Subcutaneous abdominal adipose tissue (tissue), 5 donors: ENCODE data around the gene RAMP3.
"Not testable (repeated sequence)": the region's sequence is repeated elsewhere in the genome, so short reads cannot be mapped to it uniquely, and the experiment has no call there.

ENCODE experiments used
- H3K27ac ChIP-seq: one replicate; pipeline ENCODE4 v1.7.0; 2013; ENCODE audit warnings: low read depth, mild to moderate bottlenecking, inconsistent platforms, low read length, moderate library complexity
- H3K27me3 ChIP-seq, 5 donors: one replicate each; pipeline ENCODE4 v1.7.0; 2013; ENCODE audit warnings: low read length in 5 of 5, inconsistent platforms in 1 of 5; ENCODE audit not compliant: control insufficient read depth in 5 of 5, insufficient read depth in 4 of 5
- H3K36me3 ChIP-seq, 5 donors: one replicate each; pipeline ENCODE4 v1.7.0; 2013; ENCODE audit warnings: low read length in 5 of 5; ENCODE audit not compliant: control insufficient read depth in 5 of 5, insufficient read depth in 5 of 5
- H3K4me1 ChIP-seq, 5 donors: one replicate each; pipeline ENCODE4 v1.7.0; 2013; ENCODE audit warnings: low read length in 5 of 5, mild to moderate bottlenecking in 3 of 5, moderate library complexity in 1 of 5; ENCODE audit not compliant: control insufficient read depth in 5 of 5, insufficient read depth in 5 of 5
- H3K4me3 ChIP-seq, 5 donors: one replicate each; pipeline ENCODE4 v1.7.0; 2013; ENCODE audit warnings: low read length in 5 of 5, low read depth in 1 of 5
- H3K9ac ChIP-seq, 5 donors: one replicate each; pipeline ENCODE4 v1.7.0; 2013; ENCODE audit warnings: low read length in 5 of 5, mild to moderate bottlenecking in 4 of 5, moderate library complexity in 3 of 5
- H3K9me3 ChIP-seq, 5 donors: one replicate each; pipeline ENCODE4 v1.7.0; 2013; ENCODE audit warnings: low read length in 5 of 5; ENCODE audit not compliant: control insufficient read depth in 5 of 5
- donor health status: healthy.
- donor health status: healthy.
- donor health status: healthy.
- donor health status: healthy.
- donor health status: healthy.

The RAMP3 gene

GRCh38 chr7:45157653-45158401 is at the start of gene RAMP3:
RAMP3 (plus strand) TSS chr7:45157791; CDS start chr7:45157829, 38 bp downstream.
- H3K36me3 ChIP-seq, result peaks cover 0 to 4% (median 0%) of the 10 kb centered on the region in 5 donors
- H3K9ac ChIP-seq, result peak within 1 kb of the TSS in 3 of 5 donors; percentile 35 to 63 (median 63)
- H3K27me3 ChIP-seq, result peaks cover 6 to 21% (median 6%) of the 10 kb centered on the region in 5 donors
- H3K9me3 ChIP-seq, result no peaks in the 10 kb centered on the region
- H3K4me3 ChIP-seq, result peak within 1 kb of the TSS in 4 of 5 donors; percentile 48 to 69 (median 58)
- peak within 1 kb of the TSS; percentile 10 for H3K27ac ChIP-seq
- peaks cover 0 to 43% (median 4%) of the 10 kb centered on the region in 5 donors for H3K4me1 ChIP-seq

- Histone ChIP-seq H3K9me3 (no peaks in the 10 kb centered on the region), H3K4me1 (peaks cover 0 to 38% (median 28%) of the 10 kb centered on the region in 5 donors), H3K36me3 (peaks cover 0 to 54% (median 52%) of the 10 kb centered on the region in 5 donors), H3K27me3 (no peaks in the 10 kb centered on the region), H3K9ac (peak overlapping the region in 4 of 5 donors; percentile 3 to 19 (median 10)), H3K27ac (no peak overlapping the region), H3K4me3 (no peak overlapping the region)
Observed at GRCh38 chr7:45108863-45109262, 48.7 kb upstream of the RAMP3 start.

- Histone ChIP-seq H3K9ac (peak within 1 kb of the TSS; percentile 69 to 94 (median 88)), H3K4me3 (peak within 1 kb of the TSS; percentile 95 to 99 (median 97)), H3K4me1 (peaks cover 0 to 38% (median 28%) of the 10 kb centered on the region in 5 donors), H3K36me3 (peaks cover 0 to 28% (median 25%) of the 10 kb centered on the region in 5 donors), H3K9me3 (no peaks in the 10 kb centered on the region), H3K27ac (peak within 1 kb of the TSS; percentile 92), H3K27me3 (no peaks in the 10 kb centered on the region)
Observed at GRCh38 chr7:45111298-45112223, 46.0 kb upstream of the RAMP3 start, which contains the start of gene TBRG4. TBRG4 (minus strand) TSS chr7:45111697; CDS start chr7:45109237, 2,460 bp downstream.

GRCh38 chr7:45112648-45113047 is 44.9 kb upstream of the RAMP3 start:
- Histone ChIP-seq H3K4me1 (peaks cover 0 to 29% (median 21%) of the 10 kb centered on the region in 5 donors), H3K9ac (no peak overlapping the region), H3K27ac (no peak overlapping the region), H3K27me3 (peaks cover 0 to 5% (median 0%) of the 10 kb centered on the region in 5 donors), H3K36me3 (peaks cover 0 to 17% (median 15%) of the 10 kb centered on the region in 5 donors), H3K4me3 (no peak overlapping the region), H3K9me3 (no peaks in the 10 kb centered on the region)

GRCh38 chr7:45114257-45114656 is 43.3 kb upstream of the RAMP3 start:
- not testable (repeated sequence) for H3K27me3 ChIP-seq, H3K27ac ChIP-seq, H3K9ac ChIP-seq, H3K36me3 ChIP-seq, H3K9me3 ChIP-seq, H3K4me3 ChIP-seq
- peaks cover 0 to 20% (median 12%) of the 10 kb centered on the region in 5 donors for H3K4me1 ChIP-seq

- Histone ChIP-seq H3K4me3 (no peak overlapping the region), H3K9ac (no peak overlapping the region), H3K4me1 (peaks cover 0 to 20% (median 12%) of the 10 kb centered on the region in 5 donors), H3K27me3 (peaks cover 0 to 5% (median 0%) of the 10 kb centered on the region in 5 donors), H3K36me3 (no peaks in the 10 kb centered on the region), H3K9me3 (no peaks in the 10 kb centered on the region), H3K27ac (no peak overlapping the region)
Observed at GRCh38 chr7:45114926-45115325, 42.7 kb upstream of the RAMP3 start.

- Histone ChIP-seq H3K4me3 (no peak overlapping the region), H3K9ac (no peak overlapping the region), H3K36me3 (no peaks in the 10 kb centered on the region), H3K9me3 (no peaks in the 10 kb centered on the region), H3K27me3 (peaks cover 0 to 5% (median 0%) of the 10 kb centered on the region in 5 donors), H3K4me1 (peaks cover 0 to 9% (median 5%) of the 10 kb centered on the region in 5 donors), H3K27ac (no peak overlapping the region)
Observed at GRCh38 chr7:45116048-45116447, 41.5 kb upstream of the RAMP3 start.

GRCh38 chr7:45117582-45117981 is 40.0 kb upstream of the RAMP3 start:
- peaks cover 0 to under 1% (median 0%) of the 10 kb centered on the region in 5 donors for H3K4me1 ChIP-seq
- no peak overlapping the region for H3K9ac ChIP-seq
- H3K4me3 ChIP-seq, result no peak overlapping the region
- peaks cover 0 to 5% (median 0%) of the 10 kb centered on the region in 5 donors for H3K27me3 ChIP-seq
- H3K9me3 ChIP-seq, result no peaks in the 10 kb centered on the region
- no peak overlapping the region for H3K27ac ChIP-seq
- H3K36me3 ChIP-seq, result no peaks in the 10 kb centered on the region

GRCh38 chr7:45118292-45118691 is 39.3 kb upstream of the RAMP3 start:
- Histone ChIP-seq H3K27me3 (peaks cover 0 to 5% (median 0%) of the 10 kb centered on the region in 5 donors), H3K4me1 (peaks cover 0 to 5% (median 0%) of the 10 kb centered on the region in 5 donors), H3K9me3 (no peaks in the 10 kb centered on the region), H3K9ac (no peak overlapping the region), H3K27ac (no peak overlapping the region), H3K4me3 (no peak overlapping the region), H3K36me3 (no peaks in the 10 kb centered on the region)
